ENCODE results near the gene FARS2. TPM values are rescaled to one million over a fixed set of nuclear protein-coding genes. Genes with fewer than 3 reads are reported as not detected.

The FARS2 gene
- total RNA-seq, 4 donors from 2014 or later: 16.4 to 26.1 (median 21.4) TPM

- TF ChIP-seq POLR2A (IDR thresholded peaks at IDR 0.05): no peak
- no peak for TF ChIP-seq EP300 (IDR thresholded peaks at IDR 0.05)
- TF ChIP-seq, protein P1, sequence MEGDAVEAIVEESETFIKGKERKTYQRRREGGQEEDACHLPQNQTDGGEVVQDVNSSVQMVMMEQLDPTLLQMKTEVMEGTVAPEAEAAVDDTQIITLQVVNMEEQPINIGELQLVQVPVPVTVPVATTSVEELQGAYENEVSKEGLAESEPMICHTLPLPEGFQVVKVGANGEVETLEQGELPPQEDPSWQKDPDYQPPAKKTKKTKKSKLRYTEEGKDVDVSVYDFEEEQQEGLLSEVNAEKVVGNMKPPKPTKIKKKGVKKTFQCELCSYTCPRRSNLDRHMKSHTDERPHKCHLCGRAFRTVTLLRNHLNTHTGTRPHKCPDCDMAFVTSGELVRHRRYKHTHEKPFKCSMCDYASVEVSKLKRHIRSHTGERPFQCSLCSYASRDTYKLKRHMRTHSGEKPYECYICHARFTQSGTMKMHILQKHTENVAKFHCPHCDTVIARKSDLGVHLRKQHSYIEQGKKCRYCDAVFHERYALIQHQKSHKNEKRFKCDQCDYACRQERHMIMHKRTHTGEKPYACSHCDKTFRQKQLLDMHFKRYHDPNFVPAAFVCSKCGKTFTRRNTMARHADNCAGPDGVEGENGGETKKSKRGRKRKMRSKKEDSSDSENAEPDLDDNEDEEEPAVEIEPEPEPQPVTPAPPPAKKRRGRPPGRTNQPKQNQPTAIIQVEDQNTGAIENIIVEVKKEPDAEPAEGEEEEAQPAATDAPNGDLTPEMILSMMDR (IDR thresholded peaks at IDR 0.05): no peak
- peaks cover 0 to 3% (median 0%) of the 10 kb centered on the region in 4 donors for H3K9me3 ChIP-seq
Measured at GRCh38 chr6:5817869-5818268, 556.6 kb downstream of the FARS2 start.

GRCh38 chr6:5818959-5819358, 557.6 kb downstream of the FARS2 start:
- H3K4me3 ChIP-seq: no peak overlapping the region
- no peaks in the 10 kb centered on the region for H3K9me3 ChIP-seq
- DNase-seq (ENCODE audit: low spot score in 2 of 2): no peak
- no peak overlapping the region for H3K27ac ChIP-seq
- no peaks in the 10 kb centered on the region for H3K36me3 ChIP-seq
- H3K27me3 ChIP-seq: no peaks in the 10 kb centered on the region
- 76 to 77% methylated on average over 6 of the region's 6 CpGs for WGBS, 2 donors
- H3K4me1 ChIP-seq: no peaks in the 10 kb centered on the region
- TF ChIP-seq, protein P1 (IDR thresholded peaks at IDR 0.05): no peak
- no peak for TF ChIP-seq POLR2A (IDR thresholded peaks at IDR 0.05)
- TF ChIP-seq EP300 (IDR thresholded peaks at IDR 0.05): no peak

More at GRCh38 chr6:5817869-5818268, 556.6 kb downstream of the FARS2 start:
- H3K4me3 ChIP-seq: no peak overlapping the region
- no peak for DNase-seq (ENCODE audit: low spot score in 2 of 2)
- no peaks in the 10 kb centered on the region for H3K4me1 ChIP-seq
- no peaks in the 10 kb centered on the region for H3K27me3 ChIP-seq
- no peaks in the 10 kb centered on the region for H3K36me3 ChIP-seq
- no peak overlapping the region for H3K27ac ChIP-seq
- WGBS, 2 donors: 90 to 92% methylated on average over 3 of the region's 3 CpGs

Other genes with a start within 250 kb of the FARS2 start
- 1 to 10 TPM; 1.3 to 5.1 (median 2.1) TPM for gene PPP1R3G, start 176.2 kb upstream of the FARS2 start, total RNA-seq
- 10 to 100 TPM; 21.8 to 31.0 (median 27.4) TPM for gene LYRM4, start 563 bp upstream of the FARS2 start, total RNA-seq